Subcutaneous abdominal adipose tissue (tissue), 5 donors: ENCODE measurements around the gene RHNO1.
A peak's percentile ranks its signal among the peaks of the same experiment; 100 is the strongest.

Experiments
- H3K27ac ChIP-seq: one replicate; pipeline ENCODE4 v1.7.0; 2013; ENCODE audit warnings: low read depth, mild to moderate bottlenecking, inconsistent platforms, low read length, moderate library complexity
- H3K27me3 ChIP-seq, 5 donors: one replicate each; pipeline ENCODE4 v1.7.0; 2013; ENCODE audit warnings: low read length in 5 of 5, inconsistent platforms in 1 of 5; ENCODE audit not compliant: control insufficient read depth in 5 of 5, insufficient read depth in 4 of 5
- H3K36me3 ChIP-seq, 5 donors: one replicate each; pipeline ENCODE4 v1.7.0; 2013; ENCODE audit warnings: low read length in 5 of 5; ENCODE audit not compliant: control insufficient read depth in 5 of 5, insufficient read depth in 5 of 5
- H3K4me1 ChIP-seq, 5 donors: one replicate each; pipeline ENCODE4 v1.7.0; 2013; ENCODE audit warnings: low read length in 5 of 5, mild to moderate bottlenecking in 3 of 5, moderate library complexity in 1 of 5; ENCODE audit not compliant: control insufficient read depth in 5 of 5, insufficient read depth in 5 of 5
- H3K4me3 ChIP-seq, 5 donors: one replicate each; pipeline ENCODE4 v1.7.0; 2013; ENCODE audit warnings: low read length in 5 of 5, low read depth in 1 of 5
- H3K9ac ChIP-seq, 5 donors: one replicate each; pipeline ENCODE4 v1.7.0; 2013; ENCODE audit warnings: low read length in 5 of 5, mild to moderate bottlenecking in 4 of 5, moderate library complexity in 3 of 5
- H3K9me3 ChIP-seq, 5 donors: one replicate each; pipeline ENCODE4 v1.7.0; 2013; ENCODE audit warnings: low read length in 5 of 5; ENCODE audit not compliant: control insufficient read depth in 5 of 5
- donor health status: healthy.
- donor health status: healthy.
- donor health status: healthy.
- donor health status: healthy.
- donor health status: healthy.

Gene RHNO1

DNA sequence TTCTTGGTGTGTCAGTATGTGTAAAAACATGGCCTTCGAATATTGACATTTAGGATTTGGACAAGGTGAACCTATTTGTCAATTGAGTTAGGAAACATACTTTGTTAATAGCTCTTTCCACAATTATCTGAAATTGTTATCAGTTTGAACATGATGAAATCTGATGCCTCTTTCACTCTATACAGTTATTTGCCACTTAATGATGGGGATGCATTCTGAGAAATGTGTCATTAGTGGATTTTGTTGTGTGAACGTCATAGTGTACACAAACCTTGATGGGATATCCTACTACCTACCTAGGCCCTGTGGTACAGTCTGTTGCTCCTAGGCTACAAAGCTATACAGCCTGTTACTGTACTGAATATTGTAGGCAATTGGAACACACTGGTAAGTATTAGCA is 18.5 kb downstream of the RHNO1 start:
- no peak overlapping the region for H3K9ac ChIP-seq
- no peaks in the 10 kb centered on the region for H3K27me3 ChIP-seq
- no peaks in the 10 kb centered on the region for H3K36me3 ChIP-seq
- peaks cover 5 to 31% (median 22%) of the 10 kb centered on the region in 5 donors for H3K4me1 ChIP-seq
- H3K4me3 ChIP-seq, result no peak overlapping the region
- no peaks in the 10 kb centered on the region for H3K9me3 ChIP-seq
- H3K27ac ChIP-seq, result peak overlapping the region; percentile 77

DNA sequence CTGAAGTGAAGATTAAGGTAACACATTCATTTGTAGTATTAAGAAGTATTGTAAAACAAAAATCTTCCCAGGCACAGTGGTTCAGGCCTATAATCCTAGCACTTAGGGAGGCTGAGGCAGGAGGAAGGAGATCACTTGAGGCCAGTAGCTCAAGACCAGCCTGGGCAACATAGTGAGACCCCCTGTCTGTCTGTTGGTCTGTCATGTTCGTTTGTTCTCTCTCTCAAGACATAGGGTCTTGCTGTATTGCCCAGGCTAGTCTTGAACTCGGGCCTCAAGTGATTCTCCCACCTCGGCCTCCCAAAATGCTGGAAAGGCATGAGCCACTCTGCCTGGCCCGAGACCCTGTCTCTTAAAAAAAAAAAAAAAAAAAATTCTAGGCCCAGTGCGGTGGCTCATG is 20.4 kb downstream of the RHNO1 start:
- Histone ChIP-seq H3K9me3 (no peaks in the 10 kb centered on the region), H3K36me3 (no peaks in the 10 kb centered on the region), H3K27me3 (no peaks in the 10 kb centered on the region), H3K4me3 (no peak overlapping the region), H3K9ac (no peak overlapping the region), H3K4me1 (peaks cover 5 to 24% (median 11%) of the 10 kb centered on the region in 5 donors), H3K27ac (no peak overlapping the region)

GRCh38 chr12:2900642-2901041 is 23.6 kb downstream of the RHNO1 start:
- Histone ChIP-seq H3K36me3 (no peaks in the 10 kb centered on the region), H3K9me3 (no peaks in the 10 kb centered on the region), H3K27ac (no peak overlapping the region), H3K27me3 (no peaks in the 10 kb centered on the region), H3K9ac (no peak overlapping the region), H3K4me1 (peaks cover 0 to 6% (median under 1%) of the 10 kb centered on the region in 5 donors), H3K4me3 (no peak overlapping the region)

- H3K36me3 ChIP-seq, result no peaks in the 10 kb centered on the region
- no peaks in the 10 kb centered on the region for H3K9me3 ChIP-seq
- peaks cover 0 to 6% (median 0%) of the 10 kb centered on the region in 5 donors for H3K4me1 ChIP-seq
- no peaks in the 10 kb centered on the region for H3K27me3 ChIP-seq
- no peak overlapping the region for H3K9ac ChIP-seq
- no peak overlapping the region for H3K4me3 ChIP-seq
- H3K27ac ChIP-seq, result no peak overlapping the region
Measured at GRCh38 chr12:2902272-2902880, 25.4 kb downstream of the RHNO1 start.

GRCh38 chr12:2904260-2904659 is 27.2 kb downstream of the RHNO1 start:
- Histone ChIP-seq H3K36me3 (no peaks in the 10 kb centered on the region), H3K9me3 (no peaks in the 10 kb centered on the region), H3K27ac (no peak overlapping the region), H3K27me3 (no peaks in the 10 kb centered on the region), H3K9ac (no peak overlapping the region), H3K4me1 (peaks cover 0 to 6% (median 0%) of the 10 kb centered on the region in 5 donors), H3K4me3 (no peak overlapping the region)

DNA sequence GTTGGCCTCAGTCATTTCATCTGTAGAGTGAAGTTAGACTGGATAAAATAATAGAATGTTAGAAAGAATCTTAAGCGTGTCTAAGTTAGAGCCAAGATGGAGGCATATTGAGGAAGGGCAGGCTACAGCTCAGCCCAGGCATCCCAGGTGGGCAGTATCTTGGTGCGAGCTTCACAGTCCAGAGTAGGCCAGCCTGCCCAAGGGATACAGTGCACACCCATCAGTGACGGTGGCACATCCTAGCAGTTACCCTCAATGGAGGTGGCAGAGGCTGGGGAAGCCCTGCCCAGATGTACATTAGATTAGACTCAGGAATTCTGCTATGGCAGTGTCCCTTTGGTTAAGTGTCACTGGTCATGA is 35.2 kb downstream of the RHNO1 start:
- Histone ChIP-seq H3K27ac (no peak overlapping the region), H3K9ac (no peak overlapping the region), H3K36me3 (peaks cover 9 to 32% (median 19%) of the 10 kb centered on the region in 5 donors)

DNA sequence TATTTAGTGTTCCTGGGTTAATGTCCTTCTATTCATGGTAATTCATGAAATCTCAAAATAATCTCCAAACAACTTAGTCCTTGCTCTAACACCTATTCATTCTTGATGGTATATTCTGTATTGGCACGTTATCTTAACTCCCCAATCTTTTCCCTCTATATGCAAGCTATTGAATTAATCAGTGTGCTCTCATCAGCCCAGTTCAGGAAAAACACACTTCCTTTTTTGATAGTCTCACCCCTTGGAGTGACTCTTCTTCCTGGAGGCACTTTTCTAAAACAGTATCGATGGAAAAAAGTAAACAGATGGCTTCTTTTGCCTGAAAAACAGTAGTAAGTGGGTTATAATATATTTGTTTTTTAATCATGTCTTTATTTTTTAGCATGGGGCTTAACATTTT is 42.2 kb downstream of the RHNO1 start:
- Histone ChIP-seq H3K27ac (no peak overlapping the region), H3K4me1 (no peaks in the 10 kb centered on the region), H3K36me3 (peaks cover 5 to 50% (median 32%) of the 10 kb centered on the region in 5 donors), H3K27me3 (no peaks in the 10 kb centered on the region), H3K9me3 (no peaks in the 10 kb centered on the region), H3K9ac (no peak overlapping the region), H3K4me3 (no peak overlapping the region)

More for the DNA sequence above, 35.2 kb downstream of the RHNO1 start:
- Histone ChIP-seq H3K4me3 (no peak overlapping the region), H3K27me3 (no peaks in the 10 kb centered on the region), H3K9me3 (no peaks in the 10 kb centered on the region), H3K4me1 (no peaks in the 10 kb centered on the region)

- Histone ChIP-seq H3K4me1 (no peaks in the 10 kb centered on the region), H3K27ac (no peak overlapping the region), H3K36me3 (peaks cover 10 to 62% (median 47%) of the 10 kb centered on the region in 5 donors), H3K9me3 (no peaks in the 10 kb centered on the region), H3K9ac (no peak overlapping the region), H3K4me3 (no peak overlapping the region), H3K27me3 (no peaks in the 10 kb centered on the region)
Measured at GRCh38 chr12:2922329-2922728, 45.3 kb downstream of the RHNO1 start.

GRCh38 chr12:2923057-2923456 is 46.0 kb downstream of the RHNO1 start:
- Histone ChIP-seq H3K4me1 (no peaks in the 10 kb centered on the region), H3K27ac (no peak overlapping the region), H3K4me3 (no peak overlapping the region), H3K36me3 (peaks cover 14 to 66% (median 52%) of the 10 kb centered on the region in 5 donors), H3K9me3 (no peaks in the 10 kb centered on the region), H3K27me3 (no peaks in the 10 kb centered on the region), H3K9ac (no peak overlapping the region)

GRCh38 chr12:2924019-2924418 is 47.0 kb downstream of the RHNO1 start:
- Histone ChIP-seq H3K27ac (no peak overlapping the region), H3K27me3 (no peaks in the 10 kb centered on the region), H3K36me3 (peaks cover 14 to 68% (median 52%) of the 10 kb centered on the region in 5 donors), H3K4me3 (no peak overlapping the region), H3K4me1 (no peaks in the 10 kb centered on the region), H3K9ac (peak overlapping the region in 1 of 5 donors; percentile 20), H3K9me3 (no peaks in the 10 kb centered on the region)
